ENCODE measurements around the gene MTX2.
"Not testable (repeated sequence)": the region's sequence is repeated elsewhere in the genome, so short reads cannot be mapped to it uniquely, and the experiment has no call there.

DNA sequence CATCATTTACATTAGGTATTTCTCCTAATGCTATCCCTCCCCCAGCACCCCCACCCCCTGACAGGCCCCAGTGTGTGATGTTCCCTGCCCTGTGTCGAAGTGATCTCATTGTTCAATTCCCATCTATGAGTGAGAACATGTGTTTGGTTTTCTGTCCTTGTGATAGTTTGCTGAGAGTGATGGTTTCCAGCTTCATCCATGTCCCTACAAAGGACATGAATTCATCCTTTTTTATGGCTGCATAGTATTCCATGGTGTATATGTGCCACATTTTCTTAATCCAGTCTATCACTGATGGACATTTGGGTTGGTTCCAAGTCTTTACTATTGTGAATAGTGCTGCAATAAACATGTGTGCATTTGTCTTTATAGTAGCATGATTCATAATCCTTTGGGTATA, 36.8 kb downstream of the MTX2 start:
- TF ChIP-seq, protein P1, sequence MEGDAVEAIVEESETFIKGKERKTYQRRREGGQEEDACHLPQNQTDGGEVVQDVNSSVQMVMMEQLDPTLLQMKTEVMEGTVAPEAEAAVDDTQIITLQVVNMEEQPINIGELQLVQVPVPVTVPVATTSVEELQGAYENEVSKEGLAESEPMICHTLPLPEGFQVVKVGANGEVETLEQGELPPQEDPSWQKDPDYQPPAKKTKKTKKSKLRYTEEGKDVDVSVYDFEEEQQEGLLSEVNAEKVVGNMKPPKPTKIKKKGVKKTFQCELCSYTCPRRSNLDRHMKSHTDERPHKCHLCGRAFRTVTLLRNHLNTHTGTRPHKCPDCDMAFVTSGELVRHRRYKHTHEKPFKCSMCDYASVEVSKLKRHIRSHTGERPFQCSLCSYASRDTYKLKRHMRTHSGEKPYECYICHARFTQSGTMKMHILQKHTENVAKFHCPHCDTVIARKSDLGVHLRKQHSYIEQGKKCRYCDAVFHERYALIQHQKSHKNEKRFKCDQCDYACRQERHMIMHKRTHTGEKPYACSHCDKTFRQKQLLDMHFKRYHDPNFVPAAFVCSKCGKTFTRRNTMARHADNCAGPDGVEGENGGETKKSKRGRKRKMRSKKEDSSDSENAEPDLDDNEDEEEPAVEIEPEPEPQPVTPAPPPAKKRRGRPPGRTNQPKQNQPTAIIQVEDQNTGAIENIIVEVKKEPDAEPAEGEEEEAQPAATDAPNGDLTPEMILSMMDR (IDR thresholded peaks at IDR 0.05), result not testable (repeated sequence)
- not testable (repeated sequence) for TF ChIP-seq POLR2A (IDR thresholded peaks at IDR 0.05)

Data from lower leg skin (tissue), 3 donors.